ENCODE data around the gene BICRA. TPM values are rescaled to one million over a fixed set of nuclear protein-coding genes. Genes with fewer than 3 reads are reported as not detected.
A peak's percentile ranks its signal among the peaks of the same experiment; 100 is the strongest.

Gene BICRA
- total and polyA plus RNA-seq, 9 of the 15 experiments (the other 6 are each of a cell fraction or from before 2014, with no cell fraction given): 0.01 to 8.8 (median 1.2) TPM

DNA sequence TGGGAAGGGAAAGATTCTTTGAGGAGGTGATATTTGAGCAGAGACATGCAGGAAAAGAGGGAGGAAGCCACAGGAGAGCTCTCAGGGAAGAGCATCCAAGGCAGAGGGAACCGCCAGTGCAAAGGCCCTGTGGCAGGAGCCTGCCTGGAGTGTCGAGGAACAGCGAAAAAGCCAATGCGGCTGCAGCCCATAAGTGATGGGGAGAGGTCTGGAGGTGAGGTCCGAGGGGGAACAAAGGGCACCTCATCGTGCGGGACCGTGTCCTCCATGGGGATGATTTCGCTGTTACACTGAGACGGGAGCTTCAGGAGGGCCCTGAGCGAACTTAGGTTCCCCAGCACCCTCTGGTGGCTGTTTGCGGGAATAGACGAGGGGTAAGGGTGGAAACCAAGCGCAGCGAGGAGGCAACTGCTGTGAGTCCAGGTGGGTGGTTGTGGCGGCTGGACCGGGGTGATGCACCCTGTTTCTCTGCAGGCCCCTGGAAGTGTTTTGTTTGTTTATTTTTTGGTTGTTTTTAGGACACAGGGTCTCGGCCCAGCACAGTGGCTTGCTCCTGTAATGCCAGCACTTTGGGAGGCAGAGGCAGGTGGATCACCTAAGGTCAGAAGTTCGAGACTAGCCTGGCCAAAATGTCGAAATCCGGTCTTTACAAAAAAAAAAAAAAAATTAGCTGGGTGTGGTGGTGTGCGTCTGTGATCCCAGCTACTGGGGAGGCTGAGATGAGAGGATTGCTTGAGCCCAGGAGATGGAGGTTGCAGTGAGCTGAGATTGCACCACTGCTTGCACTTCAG lies 98.4 kb downstream of the BICRA start (continued):
- TF ChIP-seq PTTG1 (tag; IDR thresholded peaks at IDR 0.05; ENCODE audit: low read depth) (no peak), SMARCB1 (IDR thresholded peaks at IDR 0.05; ENCODE audit: insufficient read length, low read depth) (no peak), SNIP1 (IDR thresholded peaks at IDR 0.05; ENCODE audit: low read depth) (no peak), NR2C1 (IDR thresholded peaks at IDR 0.05) (no peak), NR2C1 (tag; IDR thresholded peaks at IDR 0.05) (no peak), BRD4 (IDR thresholded peaks at IDR 0.05) (no peak), ZNF175 (CRISPR knock-in tag; IDR thresholded peaks at IDR 0.05; ENCODE audit: low read depth) (no peak), FOXM1 (IDR thresholded peaks at IDR 0.05; ENCODE audit: low read depth) (0 out of 2 replicates have a peak, but pooled peaks have one; percentile 31), FOXM1 (CRISPR knock-in tag; IDR thresholded peaks at IDR 0.05; ENCODE audit: low read depth) (no peak), GABPB1 (CRISPR knock-in tag; IDR thresholded peaks at IDR 0.05) (peak; percentile 74; the same call in 1 of the 2 replicates), IRF2 (CRISPR knock-in tag; IDR thresholded peaks at IDR 0.05) (no peak), ELF1 (tag; IDR thresholded peaks at IDR 0.05) (no peak), ZNF232 (CRISPR knock-in tag; IDR thresholded peaks at IDR 0.05) (no peak), NFE2 (IDR thresholded peaks at IDR 0.05; ENCODE audit: low read depth) (no peak), TOE1 (IDR thresholded peaks at IDR 0.05; ENCODE audit: borderline replicate concordance) (peak; percentile 58; the same call in 1 of the 2 replicates), TOE1 (CRISPR knock-in tag; IDR thresholded peaks at IDR 0.05; ENCODE audit: borderline replicate concordance, low read depth) (no peak), ZFPM2 (CRISPR knock-in tag; IDR thresholded peaks at IDR 0.05) (no peak), DPF2 (IDR thresholded peaks at IDR 0.05) (no peak), RFX5 (IDR thresholded peaks at IDR 0.05; ENCODE audit: low read depth, low read length) (no peak)
- TF ChIP-seq, protein P1, sequence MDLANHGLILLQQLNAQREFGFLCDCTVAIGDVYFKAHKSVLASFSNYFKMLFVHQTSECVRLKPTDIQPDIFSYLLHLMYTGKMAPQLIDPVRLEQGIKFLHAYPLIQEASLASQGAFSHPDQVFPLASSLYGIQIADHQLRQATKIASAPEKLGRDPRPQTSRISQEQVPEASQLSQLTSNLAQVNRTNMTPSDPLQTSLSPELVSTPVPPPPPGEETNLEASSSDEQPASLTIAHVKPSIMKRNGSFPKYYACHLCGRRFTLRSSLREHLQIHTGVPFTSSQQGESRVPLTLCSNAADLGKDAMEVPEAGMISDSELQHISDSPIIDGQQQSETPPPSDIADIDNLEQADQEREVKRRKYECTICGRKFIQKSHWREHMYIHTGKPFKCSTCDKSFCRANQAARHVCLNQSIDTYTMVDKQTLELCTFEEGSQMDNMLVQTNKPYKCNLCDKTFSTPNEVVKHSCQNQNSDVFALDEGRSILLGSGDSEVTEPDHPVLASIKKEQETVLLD (IDR thresholded peaks at IDR 0.05): 0 out of 2 replicates have a peak, but pooled peaks have one; percentile 28
- TF ChIP-seq, protein P2, sequence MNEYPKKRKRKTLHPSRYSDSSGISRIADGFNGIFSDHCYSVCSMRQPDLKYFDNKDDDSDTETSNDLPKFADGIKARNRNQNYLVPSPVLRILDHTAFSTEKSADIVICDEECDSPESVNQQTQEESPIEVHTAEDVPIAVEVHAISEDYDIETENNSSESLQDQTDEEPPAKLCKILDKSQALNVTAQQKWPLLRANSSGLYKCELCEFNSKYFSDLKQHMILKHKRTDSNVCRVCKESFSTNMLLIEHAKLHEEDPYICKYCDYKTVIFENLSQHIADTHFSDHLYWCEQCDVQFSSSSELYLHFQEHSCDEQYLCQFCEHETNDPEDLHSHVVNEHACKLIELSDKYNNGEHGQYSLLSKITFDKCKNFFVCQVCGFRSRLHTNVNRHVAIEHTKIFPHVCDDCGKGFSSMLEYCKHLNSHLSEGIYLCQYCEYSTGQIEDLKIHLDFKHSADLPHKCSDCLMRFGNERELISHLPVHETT (CRISPR knock-in tag; conservative IDR thresholded peaks at IDR 0.05 in 1 of 2, IDR thresholded peaks at IDR 0.05 in 1 of 2): no peak
- TF ChIP-seq, protein P3, sequence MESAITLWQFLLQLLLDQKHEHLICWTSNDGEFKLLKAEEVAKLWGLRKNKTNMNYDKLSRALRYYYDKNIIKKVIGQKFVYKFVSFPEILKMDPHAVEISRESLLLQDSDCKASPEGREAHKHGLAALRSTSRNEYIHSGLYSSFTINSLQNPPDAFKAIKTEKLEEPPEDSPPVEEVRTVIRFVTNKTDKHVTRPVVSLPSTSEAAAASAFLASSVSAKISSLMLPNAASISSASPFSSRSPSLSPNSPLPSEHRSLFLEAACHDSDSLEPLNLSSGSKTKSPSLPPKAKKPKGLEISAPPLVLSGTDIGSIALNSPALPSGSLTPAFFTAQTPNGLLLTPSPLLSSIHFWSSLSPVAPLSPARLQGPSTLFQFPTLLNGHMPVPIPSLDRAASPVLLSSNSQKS (CRISPR knock-in tag; IDR thresholded peaks at IDR 0.05): no peak
- TF ChIP-seq, protein P4, sequence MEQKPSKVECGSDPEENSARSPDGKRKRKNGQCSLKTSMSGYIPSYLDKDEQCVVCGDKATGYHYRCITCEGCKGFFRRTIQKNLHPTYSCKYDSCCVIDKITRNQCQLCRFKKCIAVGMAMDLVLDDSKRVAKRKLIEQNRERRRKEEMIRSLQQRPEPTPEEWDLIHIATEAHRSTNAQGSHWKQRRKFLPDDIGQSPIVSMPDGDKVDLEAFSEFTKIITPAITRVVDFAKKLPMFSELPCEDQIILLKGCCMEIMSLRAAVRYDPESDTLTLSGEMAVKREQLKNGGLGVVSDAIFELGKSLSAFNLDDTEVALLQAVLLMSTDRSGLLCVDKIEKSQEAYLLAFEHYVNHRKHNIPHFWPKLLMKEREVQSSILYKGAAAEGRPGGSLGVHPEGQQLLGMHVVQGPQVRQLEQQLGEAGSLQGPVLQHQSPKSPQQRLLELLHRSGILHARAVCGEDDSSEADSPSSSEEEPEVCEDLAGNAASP (IDR thresholded peaks at IDR 0.05): no peak

All from K562 (cell line).